Fibroblast of mammary gland (primary cell): ENCODE data around the gene F2RL1.

Experiments used
- DNase-seq: peaks from one replicate; pipeline ENCODE4 v3.0.0-alpha.2; 2010; ENCODE audit warnings: low read depth
- H3K4me3 ChIP-seq: 2 replicates; pipeline ENCODE4 v1.5.1; 2011; ENCODE audit warnings: low read depth, mild to moderate bottlenecking, low read length, moderate library complexity; ENCODE audit not compliant: control insufficient read depth
- TF ChIP-seq, protein P1 (sequence below): conservative IDR thresholded peaks from 2 replicates; pipeline ENCODE4 v1.5.1; 2011; ENCODE audit warnings: low read depth, low read length, inconsistent platforms; ENCODE audit not compliant: control insufficient read depth, insufficient read depth

F2RL1 gene

DNA sequence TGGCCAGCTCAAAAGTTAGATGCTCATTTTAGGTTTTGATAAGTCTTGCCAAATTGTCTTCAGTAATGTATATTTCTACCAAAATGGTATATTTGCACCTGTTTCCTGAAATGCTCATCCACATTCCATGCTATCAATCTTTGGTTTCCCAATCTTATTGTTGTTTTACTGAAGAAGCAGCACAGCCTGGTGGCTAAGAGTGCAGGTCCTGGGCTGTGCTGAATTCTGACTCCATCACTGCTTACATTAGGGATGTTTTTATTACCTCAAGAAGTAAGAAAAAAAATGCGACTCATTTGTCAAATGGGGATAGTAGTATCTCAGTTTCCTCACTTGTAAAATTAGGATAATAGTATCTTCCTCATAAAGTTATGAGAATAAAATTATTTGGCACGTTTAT lies 17.4 kb downstream of the F2RL1 start:
- peak; percentile 43 for DNase-seq
- TF ChIP-seq, protein P1, sequence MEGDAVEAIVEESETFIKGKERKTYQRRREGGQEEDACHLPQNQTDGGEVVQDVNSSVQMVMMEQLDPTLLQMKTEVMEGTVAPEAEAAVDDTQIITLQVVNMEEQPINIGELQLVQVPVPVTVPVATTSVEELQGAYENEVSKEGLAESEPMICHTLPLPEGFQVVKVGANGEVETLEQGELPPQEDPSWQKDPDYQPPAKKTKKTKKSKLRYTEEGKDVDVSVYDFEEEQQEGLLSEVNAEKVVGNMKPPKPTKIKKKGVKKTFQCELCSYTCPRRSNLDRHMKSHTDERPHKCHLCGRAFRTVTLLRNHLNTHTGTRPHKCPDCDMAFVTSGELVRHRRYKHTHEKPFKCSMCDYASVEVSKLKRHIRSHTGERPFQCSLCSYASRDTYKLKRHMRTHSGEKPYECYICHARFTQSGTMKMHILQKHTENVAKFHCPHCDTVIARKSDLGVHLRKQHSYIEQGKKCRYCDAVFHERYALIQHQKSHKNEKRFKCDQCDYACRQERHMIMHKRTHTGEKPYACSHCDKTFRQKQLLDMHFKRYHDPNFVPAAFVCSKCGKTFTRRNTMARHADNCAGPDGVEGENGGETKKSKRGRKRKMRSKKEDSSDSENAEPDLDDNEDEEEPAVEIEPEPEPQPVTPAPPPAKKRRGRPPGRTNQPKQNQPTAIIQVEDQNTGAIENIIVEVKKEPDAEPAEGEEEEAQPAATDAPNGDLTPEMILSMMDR: peak; percentile 28
- no peak overlapping the region for H3K4me3 ChIP-seq

DNA sequence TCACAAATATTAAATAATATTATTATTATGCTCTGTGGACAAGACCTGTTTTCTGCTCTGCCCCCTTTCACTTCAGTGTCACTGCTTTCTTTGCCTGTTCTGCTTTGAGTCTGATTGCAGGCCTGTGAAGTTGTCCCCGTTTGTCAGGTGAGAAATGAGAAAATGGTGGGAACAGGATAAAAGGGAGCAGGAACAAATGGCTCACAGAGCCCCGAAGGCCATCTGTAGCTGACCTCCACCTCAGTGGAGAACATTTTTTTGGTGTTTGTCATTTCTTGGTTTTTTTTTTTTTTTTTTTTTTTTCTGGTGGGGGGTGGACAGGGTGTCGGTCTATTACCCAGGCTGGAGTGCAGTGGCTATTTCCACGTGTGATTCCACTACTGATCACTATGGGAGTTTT lies 17.8 kb downstream of the F2RL1 start:
- DNase-seq: peak; percentile 19
- H3K4me3 ChIP-seq: no peak overlapping the region
- TF ChIP-seq, protein P1: no peak

DNA sequence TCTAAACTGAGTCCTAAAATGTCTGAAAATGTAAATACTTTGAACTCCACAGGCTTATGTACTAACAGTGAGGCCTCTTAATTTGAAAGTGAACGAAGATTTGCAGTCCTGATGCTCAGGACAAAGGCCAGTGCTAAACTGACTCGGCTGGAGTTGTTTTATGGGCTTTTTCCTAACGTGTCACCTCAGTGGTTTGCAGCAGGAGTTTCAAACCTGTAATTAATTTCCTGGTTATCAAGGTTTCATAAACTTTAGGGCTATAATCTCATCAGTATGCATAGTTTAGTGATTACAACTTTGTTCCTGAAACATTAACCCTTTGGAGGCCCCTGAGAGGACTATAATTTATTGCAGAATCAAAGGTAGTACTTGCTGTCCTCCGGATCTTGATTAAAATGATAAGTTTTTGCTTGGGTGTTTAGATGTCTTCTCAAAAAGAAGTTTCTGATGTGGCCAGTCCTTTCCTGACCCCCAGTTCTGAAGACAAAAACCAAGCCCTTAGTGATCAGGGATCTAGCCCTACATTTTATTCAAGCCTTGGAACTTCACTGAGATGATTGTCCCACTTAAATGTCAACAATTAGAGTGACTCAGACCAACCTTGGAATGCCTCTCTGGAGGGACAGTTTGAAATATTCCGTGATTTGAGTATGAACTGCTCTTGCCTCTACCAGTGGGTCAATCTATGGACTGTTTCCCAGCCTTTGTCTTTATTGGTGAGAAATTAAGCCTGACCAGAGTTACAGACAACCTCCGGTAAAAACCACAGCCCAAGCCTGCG lies 19.8 kb downstream of the F2RL1 start:
- no peak overlapping the region for H3K4me3 ChIP-seq
- DNase-seq: peak; percentile 63
- TF ChIP-seq, protein P1: no peak

DNA sequence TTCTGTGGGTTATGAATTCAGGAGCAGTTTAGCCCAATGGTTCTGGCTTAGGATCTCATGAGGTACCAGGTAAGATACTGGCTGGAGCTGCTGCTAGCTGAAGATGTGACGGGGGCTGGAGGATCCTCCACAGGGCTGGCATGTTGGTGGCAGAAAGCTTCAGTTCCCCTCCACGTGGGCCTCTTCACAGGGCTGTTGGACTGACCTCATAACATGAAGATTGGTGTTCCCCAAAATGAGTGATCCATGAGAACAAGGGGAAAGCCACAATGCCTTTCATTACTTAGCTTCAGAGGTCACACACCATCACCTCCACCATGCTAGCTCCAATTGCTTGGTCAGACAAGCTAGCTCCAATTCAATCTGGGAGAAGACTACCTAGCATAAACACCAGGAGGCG lies 22.5 kb downstream of the F2RL1 start:
- no peak for DNase-seq
- H3K4me3 ChIP-seq: no peak overlapping the region
- TF ChIP-seq, protein P1: no peak

DNA sequence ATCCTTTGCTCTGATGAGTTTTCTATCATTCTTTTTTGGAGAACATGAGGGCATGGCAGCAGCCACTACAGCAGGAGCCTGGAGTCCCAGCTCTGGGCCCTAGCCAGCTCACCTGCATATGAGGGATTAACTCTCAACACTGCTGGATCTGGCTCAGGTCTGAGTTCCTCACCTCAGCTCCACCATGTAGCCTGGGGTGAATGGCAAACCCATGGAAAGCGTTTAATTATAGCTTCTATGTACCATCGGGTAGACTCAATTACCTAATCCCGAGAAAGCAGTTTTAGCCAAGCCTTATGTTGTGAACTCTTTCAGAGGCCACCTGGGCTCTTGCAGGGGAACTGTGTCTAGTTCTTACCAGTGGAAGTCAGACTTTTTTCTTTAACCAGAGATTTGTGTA lies 27.1 kb downstream of the F2RL1 start:
- no peak overlapping the region for H3K4me3 ChIP-seq
- no peak for DNase-seq
- TF ChIP-seq, protein P1: no peak

DNA sequence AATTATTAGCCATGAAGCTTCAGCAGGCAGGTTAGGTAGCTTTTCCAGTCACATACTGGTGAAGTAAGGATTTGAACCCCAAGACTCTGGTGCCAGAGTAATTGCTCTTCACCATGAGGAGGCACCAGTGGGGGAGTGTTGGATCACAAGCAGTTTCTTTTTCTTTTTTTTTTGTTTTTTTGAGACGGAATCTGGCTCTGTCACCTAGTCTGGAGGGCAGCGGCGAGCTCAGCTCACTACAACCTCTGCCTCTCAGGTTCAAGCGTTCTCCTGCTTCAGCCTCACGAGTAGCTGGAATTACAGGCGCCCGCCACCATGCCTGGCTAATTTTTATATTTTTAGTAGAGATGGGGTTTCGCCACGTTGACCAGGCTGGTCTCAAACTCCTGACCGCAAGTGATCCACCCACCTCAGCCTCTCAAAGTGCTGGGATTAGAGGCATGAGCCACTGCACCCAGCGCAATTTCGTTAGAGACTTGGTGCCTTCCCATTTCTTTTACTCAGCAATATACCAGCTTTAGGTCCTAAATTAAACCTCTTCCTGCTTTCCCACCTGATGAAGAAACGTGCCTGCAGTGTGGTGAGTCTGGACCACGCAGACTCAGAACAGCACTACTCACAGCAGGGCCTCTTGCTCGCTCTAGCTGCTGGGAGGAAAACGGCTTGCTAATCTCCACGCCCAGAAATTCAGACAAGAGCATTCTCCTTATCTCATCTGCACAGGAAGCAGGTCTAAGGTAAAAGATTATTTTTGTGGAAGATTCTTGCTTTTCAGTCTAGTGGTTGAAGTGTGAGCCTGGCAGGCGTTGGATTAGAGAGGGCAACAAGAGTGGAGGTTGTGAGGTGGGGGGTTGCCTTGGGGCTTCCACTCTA lies 30.8 kb downstream of the F2RL1 start, which contains the start of gene S100Z:
TSS of gene S100Z (plus strand) at position 596 of the 873 bp plus-strand sequence. CDS start 25,346 bp downstream, outside the sequence.
- H3K4me3 ChIP-seq: no peak within 1 kb of the TSS
- TF ChIP-seq, protein P1: no peak
- no peak for DNase-seq
